GM18505 (cell line): ENCODE data around the gene MACROD1.

Experiments used
- ATAC-seq: cut with Tn5 transposase; IDR thresholded peaks from one replicate; pipeline ENCODE4 v1.9.1; 2021; ENCODE audit not compliant: unreplicated experiment
- POLR2A ChIP-seq: IDR thresholded peaks from 4 replicates; pipeline ENCODE4 v1.6.1; 2011; ENCODE audit warnings: borderline replicate concordance; ENCODE audit not compliant: insufficient read depth, insufficient read length; ENCODE audit errors: extremely low read depth

MACROD1 gene, protein sequence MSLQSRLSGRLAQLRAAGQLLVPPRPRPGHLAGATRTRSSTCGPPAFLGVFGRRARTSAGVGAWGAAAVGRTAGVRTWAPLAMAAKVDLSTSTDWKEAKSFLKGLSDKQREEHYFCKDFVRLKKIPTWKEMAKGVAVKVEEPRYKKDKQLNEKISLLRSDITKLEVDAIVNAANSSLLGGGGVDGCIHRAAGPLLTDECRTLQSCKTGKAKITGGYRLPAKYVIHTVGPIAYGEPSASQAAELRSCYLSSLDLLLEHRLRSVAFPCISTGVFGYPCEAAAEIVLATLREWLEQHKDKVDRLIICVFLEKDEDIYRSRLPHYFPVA

DNA sequence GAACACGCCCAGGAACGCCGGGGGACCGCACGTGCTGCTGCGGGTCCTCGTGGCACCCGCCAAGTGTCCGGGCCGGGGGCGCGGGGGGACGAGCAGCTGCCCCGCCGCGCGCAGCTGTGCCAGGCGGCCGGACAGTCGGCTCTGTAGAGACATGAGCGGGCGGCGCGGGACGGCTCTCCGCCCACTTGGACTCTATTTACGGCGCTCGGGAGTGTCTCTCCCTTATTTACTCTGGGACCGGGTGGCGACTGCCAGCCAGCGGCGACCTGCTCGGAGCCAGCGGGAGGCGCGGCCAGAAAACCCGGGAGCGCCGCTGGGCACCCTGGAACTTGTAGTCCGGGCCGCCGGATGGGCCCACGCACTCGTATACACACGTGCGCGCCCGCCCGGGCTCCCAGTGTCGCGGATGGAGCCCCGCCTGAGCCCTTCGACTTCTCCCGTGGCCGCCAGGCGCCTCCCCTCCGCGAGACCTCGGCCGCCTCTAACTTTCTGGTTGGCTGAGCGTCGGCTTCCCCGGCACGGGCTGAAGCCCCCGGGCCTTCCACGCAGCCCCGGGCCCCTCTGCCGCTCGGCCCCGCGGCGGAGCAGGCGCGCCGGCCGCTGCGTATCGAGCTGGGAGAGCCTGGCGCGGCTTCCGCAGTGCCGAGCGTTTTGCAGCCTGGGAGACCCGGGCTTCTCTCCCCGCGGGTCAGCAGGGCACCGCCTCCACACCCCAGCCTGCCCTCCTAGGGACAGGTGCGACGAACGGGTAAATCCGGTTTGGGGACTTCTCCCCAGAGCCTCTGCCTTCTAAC lies at the start of gene MACROD1:
Gene MACROD1 (minus strand): TSS at position 272 of the 794 bp plus-strand sequence. CDS start 119 bp downstream, at position 153.
- ATAC-seq, result peak; percentile 68
- peak; percentile 50 for TF ChIP-seq POLR2A

- no peak for TF ChIP-seq POLR2A
- no peak for ATAC-seq
These were observed 45.4 kb upstream of the MACROD1 start for GRCh38 chr11:64211181-64211872.

DNA sequence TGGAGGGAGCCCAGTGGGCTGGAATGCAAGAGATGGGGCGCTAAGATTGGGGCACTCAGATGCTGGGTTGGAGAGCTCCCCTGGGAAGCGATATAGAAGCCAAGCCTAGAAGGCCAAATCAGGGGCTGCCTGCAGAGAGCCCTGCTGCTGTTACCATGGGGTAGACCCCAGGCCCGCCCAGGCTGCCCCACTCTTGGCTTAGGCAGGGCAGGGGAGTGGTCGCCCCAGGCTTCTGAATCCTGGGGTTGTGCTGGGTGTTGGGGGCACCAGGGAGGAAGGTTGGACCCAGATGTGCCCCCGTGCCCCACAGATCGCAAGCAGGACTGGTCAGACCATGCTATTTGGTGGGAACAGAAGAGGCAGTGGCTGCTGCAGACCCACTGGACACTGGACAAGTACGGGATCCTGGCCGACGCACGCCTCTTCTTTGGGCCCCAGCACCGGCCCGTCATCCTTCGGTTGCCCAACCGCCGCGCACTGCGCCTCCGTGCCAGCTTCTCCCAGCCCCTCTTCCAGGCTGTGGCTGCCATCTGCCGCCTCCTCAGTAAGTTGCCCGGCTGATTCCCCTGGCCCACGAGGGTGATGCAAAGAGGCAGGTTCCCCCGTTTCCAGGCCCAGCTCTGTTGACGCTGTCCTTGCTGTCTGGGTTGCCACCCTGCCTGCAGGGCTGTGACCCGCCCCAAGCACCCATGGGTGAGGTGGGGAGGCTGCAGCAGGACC lies 44.5 kb upstream of the MACROD1 start:
- no peak for ATAC-seq
- peak; percentile 20 for TF ChIP-seq POLR2A

DNA sequence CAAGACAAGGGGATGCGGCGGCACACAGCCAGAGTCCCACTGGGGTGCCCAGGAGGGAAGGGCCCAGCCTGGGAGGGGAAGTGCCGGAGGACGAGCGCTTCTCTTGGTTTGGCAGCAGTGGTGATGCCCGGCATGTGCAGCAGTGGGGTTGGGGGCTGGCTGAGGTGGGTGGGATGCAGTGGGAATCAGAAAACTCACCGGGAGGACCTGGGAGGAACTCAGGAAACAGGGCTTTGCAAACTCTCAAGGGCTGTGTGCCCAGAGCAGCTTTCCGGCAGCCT lies 43.6 kb upstream of the MACROD1 start:
- no peak for ATAC-seq
- TF ChIP-seq POLR2A, result no peak

GRCh38 chr11:64208796-64209562 lies 43.1 kb upstream of the MACROD1 start:
- no peak for TF ChIP-seq POLR2A
- no peak for ATAC-seq

DNA sequence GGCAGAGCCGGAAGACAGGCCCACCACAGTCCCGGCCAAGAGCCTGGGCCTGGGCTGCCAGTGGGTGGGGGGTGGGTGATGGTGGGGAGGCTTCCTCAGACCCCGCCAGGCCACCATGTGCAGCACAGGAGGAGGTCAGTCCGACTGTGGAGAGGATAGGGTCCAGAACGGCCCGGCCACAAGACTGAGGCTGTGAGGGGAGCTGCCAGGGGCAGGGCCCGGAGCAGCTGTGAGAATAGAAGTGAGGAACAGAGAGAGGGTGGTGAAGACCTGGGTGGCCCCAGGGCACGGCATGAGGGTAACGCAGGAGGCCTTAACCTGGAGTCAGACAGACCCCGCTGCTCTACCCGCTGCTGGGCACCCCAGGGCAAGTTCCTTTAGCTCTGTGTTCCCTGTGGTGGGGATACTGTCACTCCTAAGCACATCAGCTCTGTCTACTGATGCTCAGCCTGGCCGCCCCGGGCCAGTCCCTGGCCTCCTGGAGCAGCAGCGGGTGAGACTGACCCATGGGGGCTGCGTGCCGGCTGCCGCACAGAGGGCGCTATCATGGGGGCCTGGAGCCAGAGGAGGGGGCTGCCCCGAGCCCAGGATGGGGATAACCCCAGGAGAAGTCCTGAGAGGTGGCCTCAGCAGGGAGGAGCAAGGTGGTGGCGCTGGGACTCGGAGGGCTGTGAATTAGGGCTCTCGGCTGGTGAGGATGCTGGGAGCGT lies 42.3 kb upstream of the MACROD1 start:
- peak; percentile 6 for ATAC-seq

GRCh38 chr11:64207256-64208085 lies 41.6 kb upstream of the MACROD1 start:
- peak; percentile 42 for ATAC-seq
- TF ChIP-seq POLR2A, result peak; percentile 81

More for the DNA sequence above, 42.3 kb upstream of the MACROD1 start:
- TF ChIP-seq POLR2A, result no peak

DNA sequence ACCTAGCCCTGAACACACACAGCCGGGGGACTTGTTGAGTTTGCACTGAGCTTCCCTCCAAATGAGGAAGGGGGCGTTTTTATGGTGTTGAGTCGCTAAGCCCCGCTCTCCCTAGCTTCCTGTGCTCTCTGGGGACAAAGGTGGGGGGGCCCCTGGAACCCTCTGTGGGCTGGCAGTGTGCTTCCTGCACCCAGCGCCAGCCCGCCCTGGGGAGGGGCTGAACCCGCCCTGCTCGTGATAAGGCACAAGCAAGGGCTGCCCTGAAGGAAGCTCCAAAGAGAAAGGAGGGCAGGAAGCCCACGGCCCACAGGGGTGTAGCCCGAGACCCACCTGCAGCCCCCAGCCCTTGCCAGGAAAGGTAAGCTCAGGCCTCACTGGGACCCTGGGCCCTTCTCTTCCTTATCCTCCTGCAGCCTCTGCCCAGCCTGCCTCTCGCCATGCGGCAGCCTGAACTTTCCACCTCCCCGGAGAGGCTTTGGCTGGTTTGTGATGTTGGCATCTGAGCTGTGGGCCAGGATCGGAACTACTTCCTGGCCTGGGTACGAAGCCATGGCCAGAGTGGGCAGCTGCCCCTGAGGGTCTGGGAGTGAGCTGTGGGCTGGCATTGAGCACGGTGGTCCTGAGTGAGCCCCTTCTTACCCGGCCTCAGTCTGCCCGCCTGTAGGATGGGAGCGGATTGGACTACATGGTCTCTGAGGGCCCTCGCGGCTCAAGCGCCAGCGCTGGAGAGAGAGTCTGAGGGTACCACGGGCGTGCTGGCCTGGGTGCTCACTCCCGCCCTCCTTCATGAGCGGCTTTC lies 40.7 kb upstream of the MACROD1 start, which contains the start of gene FERMT3:
Gene FERMT3 (plus strand): TSS at position 265 of the 799 bp plus-strand sequence. CDS start 644 bp downstream, outside the sequence.
- TF ChIP-seq POLR2A, result peak; percentile 70
- no peak for ATAC-seq

GRCh38 chr11:64204464-64204989 lies 38.6 kb upstream of the MACROD1 start:
- ATAC-seq, result no peak
- no peak for TF ChIP-seq POLR2A

- no peak for ATAC-seq
- peak; percentile 4 for TF ChIP-seq POLR2A
These were observed 38.1 kb upstream of the MACROD1 start for GRCh38 chr11:64204080-64204440.
